ENCODE measurements around the gene LARP4B. TPM values are rescaled to one million over a fixed set of nuclear protein-coding genes. Genes with fewer than 3 reads are reported as not detected.

The LARP4B gene
- total RNA-seq, 1 experiment from 2014 or later = 122 TPM

- no peak for TF ChIP-seq REST (IDR thresholded peaks at IDR 0.05; ENCODE audit: low read depth)
Observed at GRCh38 chr10:818010-818409, 113.5 kb downstream of the LARP4B start (continued).

GRCh38 chr10:817371-817770 lies 114.1 kb downstream of the LARP4B start:
- Histone ChIP-seq H3K4me1 (ENCODE audit: control insufficient read depth in 1 of 2, insufficient read depth in 2 of 2, low read length in 2 of 2) (peaks cover 10 to 18% of the 10 kb centered on the region in 2 experiments; a peak in 3 of 4 replicates), H4K20me1 (ENCODE audit: insufficient read depth) (no peaks in the 10 kb centered on the region), H3K36me3 (ENCODE audit: control insufficient read depth in 1 of 2, insufficient read depth in 2 of 2, low read length in 2 of 2) (peaks cover 54 to 67% of the 10 kb centered on the region in 2 experiments), H2AFZ (ENCODE audit: low read depth, low read length, poor library complexity, severe bottlenecking) (no peak overlapping the region), H3K9me2 (ENCODE audit: insufficient read depth) (no peaks in the 10 kb centered on the region), H3K9ac (ENCODE audit: low read length) (no peak overlapping the region), H3K27me3 (ENCODE audit: insufficient read depth, low read length) (no peaks in the 10 kb centered on the region), H3K9me3 (ENCODE audit: control insufficient read depth in 1 of 2, insufficient read depth in 1 of 2, low read depth in 1 of 2, low read length in 2 of 2) (no peaks in the 10 kb centered on the region), H3K79me2 (ENCODE audit: insufficient read depth, low read length) (peaks cover 15% of the 10 kb centered on the region; the same call in 1 of the 2 replicates), H3K4me2 (ENCODE audit: low read length) (no peak overlapping the region), H3K27ac (ENCODE audit: low read depth, low read length) (no peak overlapping the region), H3K4me3 (replicated peaks in 1 of 2; ENCODE audit: low read depth in 1 of 2, low read length in 2 of 2) (no peak overlapping the region)
- TF ChIP-seq CEBPB (IDR thresholded peaks at IDR 0.05; ENCODE audit: low read depth) = no peak
- no peak for TF ChIP-seq SIN3A (IDR thresholded peaks at IDR 0.05; ENCODE audit: low read depth)
- no peak for TF ChIP-seq ATF3 (IDR thresholded peaks at IDR 0.05)
- TF ChIP-seq EZH2phosphoT487 (IDR thresholded peaks at IDR 0.05; ENCODE audit: borderline replicate concordance) = no peak
- no peak for TF ChIP-seq YY1 (IDR thresholded peaks at IDR 0.05; ENCODE audit: extremely low read depth, insufficient replicate concordance, low read depth, low read length)
- ChIA-PET CTCF (no interaction called here), POLR2A (no interaction called here), RAD21 (ENCODE audit: low non-redundant PET in 1 of 2, low total read pairs in 2 of 2, uncharacterized antibody in 2 of 2, unreplicated experiment in 2 of 2) (no interaction called here)
- no peak for DNase-seq (ENCODE audit: low read depth, low spot score)
- no peak for ATAC-seq
- BruUV-seq (replicated peaks) = no TSS peak
- intact Hi-C loops (cut with micrococcal nuclease) = no loop called here

All from HCT116 (cell line).